ENCODE measurements around the gene MRPL28. TPM values are rescaled to one million over a fixed set of nuclear protein-coding genes. Genes with fewer than 3 reads are reported as not detected.

MRPL28 gene
- total RNA-seq, 1 donor from 2014 or later = 82.2 TPM

GRCh38 chr16:410516-411178 lies 40.3 kb upstream of the MRPL28 start:
- Histone ChIP-seq H3K9ac (no peak overlapping the region), H3K4me1 (no peaks in the 10 kb centered on the region), H3K79me2 (ENCODE audit: low read depth) (no peaks in the 10 kb centered on the region), H3K36me3 (no peaks in the 10 kb centered on the region), H3F3A (ENCODE audit: low read depth) (no peaks in the 10 kb centered on the region), H4K20me1 (ENCODE audit: low read depth) (no peaks in the 10 kb centered on the region), H3K27me3 (no peaks in the 10 kb centered on the region), H2AFZ (replicated peaks) (no peak overlapping the region), H3K9me3 (ENCODE audit: low read depth) (no peaks in the 10 kb centered on the region), H3K4me3 (no peak overlapping the region), H3K27ac (no peak overlapping the region), H3K4me2 (no peak overlapping the region)
- Mint-ChIP-seq H3K4me1 (no peaks in the 10 kb centered on the region), H3K36me3 (no peaks in the 10 kb centered on the region), H3K4me3 (no peak overlapping the region), H3K27me3 (ENCODE audit: insufficient read depth, low read depth) (no peaks in the 10 kb centered on the region), H3K27ac (no peak overlapping the region), H3K9me3 (no peaks in the 10 kb centered on the region)
- DNase-seq (ENCODE audit: low spot score) = no peak
- no peak for TF ChIP-seq EZH2phosphoT487 (IDR thresholded peaks at IDR 0.05)
- TF ChIP-seq, protein P1, sequence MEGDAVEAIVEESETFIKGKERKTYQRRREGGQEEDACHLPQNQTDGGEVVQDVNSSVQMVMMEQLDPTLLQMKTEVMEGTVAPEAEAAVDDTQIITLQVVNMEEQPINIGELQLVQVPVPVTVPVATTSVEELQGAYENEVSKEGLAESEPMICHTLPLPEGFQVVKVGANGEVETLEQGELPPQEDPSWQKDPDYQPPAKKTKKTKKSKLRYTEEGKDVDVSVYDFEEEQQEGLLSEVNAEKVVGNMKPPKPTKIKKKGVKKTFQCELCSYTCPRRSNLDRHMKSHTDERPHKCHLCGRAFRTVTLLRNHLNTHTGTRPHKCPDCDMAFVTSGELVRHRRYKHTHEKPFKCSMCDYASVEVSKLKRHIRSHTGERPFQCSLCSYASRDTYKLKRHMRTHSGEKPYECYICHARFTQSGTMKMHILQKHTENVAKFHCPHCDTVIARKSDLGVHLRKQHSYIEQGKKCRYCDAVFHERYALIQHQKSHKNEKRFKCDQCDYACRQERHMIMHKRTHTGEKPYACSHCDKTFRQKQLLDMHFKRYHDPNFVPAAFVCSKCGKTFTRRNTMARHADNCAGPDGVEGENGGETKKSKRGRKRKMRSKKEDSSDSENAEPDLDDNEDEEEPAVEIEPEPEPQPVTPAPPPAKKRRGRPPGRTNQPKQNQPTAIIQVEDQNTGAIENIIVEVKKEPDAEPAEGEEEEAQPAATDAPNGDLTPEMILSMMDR (IDR thresholded peaks at IDR 0.05) = no peak
- no peak for TF ChIP-seq EZH2 (IDR thresholded peaks at IDR 0.05)

GRCh38 chr16:407253-407652 lies 36.9 kb upstream of the MRPL28 start:
- H3K4me2 ChIP-seq = no peak overlapping the region
- no peaks in the 10 kb centered on the region for H3K4me1 ChIP-seq
- H3K4me3 ChIP-seq = no peak overlapping the region
- TF ChIP-seq, protein P1 (IDR thresholded peaks at IDR 0.05) = no peak
- TF ChIP-seq EZH2 (IDR thresholded peaks at IDR 0.05) = no peak
- no peak for TF ChIP-seq EZH2phosphoT487 (IDR thresholded peaks at IDR 0.05)
- no peaks in the 10 kb centered on the region for H3K27me3 ChIP-seq
- no peaks in the 10 kb centered on the region for H3K4me1 Mint-ChIP-seq
- H3K27me3 Mint-ChIP-seq (ENCODE audit: insufficient read depth, low read depth) = no peaks in the 10 kb centered on the region
- no peaks in the 10 kb centered on the region for H3K9me3 ChIP-seq (ENCODE audit: low read depth)
- H3K79me2 ChIP-seq (ENCODE audit: low read depth) = peaks cover 6% of the 10 kb centered on the region
- H3K9ac ChIP-seq = no peak overlapping the region
- H3K27ac ChIP-seq = no peak overlapping the region
- no peaks in the 10 kb centered on the region for H3K36me3 Mint-ChIP-seq
- no peaks in the 10 kb centered on the region for H3K36me3 ChIP-seq
- peaks cover 12% of the 10 kb centered on the region for H3F3A ChIP-seq (ENCODE audit: low read depth)
- no peak for DNase-seq (ENCODE audit: low spot score)
- H3K9me3 Mint-ChIP-seq = no peaks in the 10 kb centered on the region
- H3K4me3 Mint-ChIP-seq = no peak overlapping the region
- no peaks in the 10 kb centered on the region for H4K20me1 ChIP-seq (ENCODE audit: low read depth)
- H2AFZ ChIP-seq (replicated peaks) = no peak overlapping the region
- no peak overlapping the region for H3K27ac Mint-ChIP-seq

GRCh38 chr16:405548-406506 lies 35.5 kb upstream of the MRPL28 start:
- Mint-ChIP-seq H3K4me3 (no peak overlapping the region), H3K9me3 (no peaks in the 10 kb centered on the region), H3K4me1 (no peaks in the 10 kb centered on the region), H3K27ac (no peak overlapping the region), H3K36me3 (no peaks in the 10 kb centered on the region), H3K27me3 (ENCODE audit: insufficient read depth, low read depth) (no peaks in the 10 kb centered on the region)
- TF ChIP-seq EZH2 (IDR thresholded peaks at IDR 0.05) = no peak
- Histone ChIP-seq H3K27me3 (no peaks in the 10 kb centered on the region), H3K4me2 (no peak overlapping the region), H3K27ac (no peak overlapping the region), H3K9ac (no peak overlapping the region), H2AFZ (replicated peaks) (no peak overlapping the region), H3K79me2 (ENCODE audit: low read depth) (peaks cover 6% of the 10 kb centered on the region), H3K9me3 (ENCODE audit: low read depth) (no peaks in the 10 kb centered on the region), H4K20me1 (ENCODE audit: low read depth) (peaks cover under 1% of the 10 kb centered on the region), H3F3A (ENCODE audit: low read depth) (peaks cover 23% of the 10 kb centered on the region), H3K4me3 (no peak overlapping the region), H3K4me1 (no peaks in the 10 kb centered on the region), H3K36me3 (no peaks in the 10 kb centered on the region)
- no peak for DNase-seq (ENCODE audit: low spot score)

Data from neural progenitor cell (in vitro differentiated cells).